Measurements from ENCODE around the gene NEK9. TPM values are rescaled to one million over a fixed set of nuclear protein-coding genes. Genes with fewer than 3 reads are reported as not detected.

NEK9 gene
- polyA plus RNA-seq, 1 donor from 2014 or later: 9.4 TPM

GRCh38 chr14:75155169-75155568 is 28.3 kb upstream of the NEK9 start:
- Histone ChIP-seq H3K79me2 (replicated peaks; ENCODE audit: insufficient read depth, low read length) (peaks cover 4% of the 10 kb centered on the region), H3F3A (ENCODE audit: insufficient read depth, low read length, poor library complexity, severe bottlenecking) (no peaks in the 10 kb centered on the region), H3K36me3 (ENCODE audit: insufficient read depth, low read length) (no peaks in the 10 kb centered on the region), H3K27me3 (ENCODE audit: insufficient read depth, low read depth, low read length) (no peaks in the 10 kb centered on the region), H3K9me3 (ENCODE audit: low read length) (no peaks in the 10 kb centered on the region), H3K27ac (ENCODE audit: low read length) (no peak overlapping the region), H3K9me2 (ENCODE audit: insufficient read depth, low read length) (no peaks in the 10 kb centered on the region), H3K4me2 (ENCODE audit: low read length) (no peak overlapping the region), H2AFZ (ENCODE audit: low read depth, low read length) (no peak overlapping the region), H4K20me1 (ENCODE audit: insufficient read depth) (no peaks in the 10 kb centered on the region), H3K4me3 (ENCODE audit: low read length) (no peak overlapping the region), H3K9ac (ENCODE audit: low read length) (no peak overlapping the region)
- TF ChIP-seq EZH2 (IDR thresholded peaks at IDR 0.05; ENCODE audit: borderline replicate concordance, insufficient read depth, low read length, poor library complexity, severe bottlenecking): no peak
- no peak for TF ChIP-seq EP300 (conservative IDR thresholded peaks at IDR 0.05; ENCODE audit: poor library complexity, severe bottlenecking)
- TF ChIP-seq POLR2AphosphoS5 (IDR thresholded peaks at IDR 0.05): no peak
- no peak for TF ChIP-seq TAF1 (IDR thresholded peaks at IDR 0.05; ENCODE audit: low read depth)
- TF ChIP-seq MXI1 (conservative IDR thresholded peaks at IDR 0.05; ENCODE audit: poor library complexity, severe bottlenecking): no peak
- TF ChIP-seq SMC3 (conservative IDR thresholded peaks at IDR 0.05; ENCODE audit: poor library complexity): no peak
- no peak for TF ChIP-seq RAD21 (conservative IDR thresholded peaks at IDR 0.05)
- no peak for TF ChIP-seq CTCF (IDR thresholded peaks at IDR 0.05; ENCODE audit: poor library complexity, severe bottlenecking)

- no peaks in the 10 kb centered on the region for H3F3A ChIP-seq (ENCODE audit: insufficient read depth, low read length, poor library complexity, severe bottlenecking)
- no peaks in the 10 kb centered on the region for H3K27me3 ChIP-seq (ENCODE audit: insufficient read depth, low read depth, low read length)
- no peaks in the 10 kb centered on the region for H3K36me3 ChIP-seq (ENCODE audit: insufficient read depth, low read length)
- H3K9me3 ChIP-seq (ENCODE audit: low read length): no peaks in the 10 kb centered on the region
- no peak overlapping the region for H3K4me3 ChIP-seq (ENCODE audit: low read length)
- no peaks in the 10 kb centered on the region for H4K20me1 ChIP-seq (ENCODE audit: insufficient read depth)
- no peak overlapping the region for H3K27ac ChIP-seq (ENCODE audit: low read length)
- peaks cover 4% of the 10 kb centered on the region for H3K79me2 ChIP-seq (replicated peaks; ENCODE audit: insufficient read depth, low read length)
- H2AFZ ChIP-seq (ENCODE audit: low read depth, low read length): no peak overlapping the region
- no peaks in the 10 kb centered on the region for H3K9me2 ChIP-seq (ENCODE audit: insufficient read depth, low read length)
- H3K9ac ChIP-seq (ENCODE audit: low read length): no peak overlapping the region
- H3K4me2 ChIP-seq (ENCODE audit: low read length): no peak overlapping the region
- TF ChIP-seq EZH2 (IDR thresholded peaks at IDR 0.05; ENCODE audit: borderline replicate concordance, insufficient read depth, low read length, poor library complexity, severe bottlenecking) (no peak), REST (IDR thresholded peaks at IDR 0.05; ENCODE audit: borderline replicate concordance) (no peak)
Measured at GRCh38 chr14:75153295-75153694, 26.4 kb upstream of the NEK9 start.

- no peaks in the 10 kb centered on the region for H3K27me3 ChIP-seq (ENCODE audit: insufficient read depth, low read depth, low read length)
- no peaks in the 10 kb centered on the region for H3K9me3 ChIP-seq (ENCODE audit: low read length)
- H3K79me2 ChIP-seq (replicated peaks; ENCODE audit: insufficient read depth, low read length): no peaks in the 10 kb centered on the region
- TF ChIP-seq REST (IDR thresholded peaks at IDR 0.05; ENCODE audit: borderline replicate concordance) (no peak), POLR2AphosphoS5 (IDR thresholded peaks at IDR 0.05) (no peak), CTCF (IDR thresholded peaks at IDR 0.05; ENCODE audit: poor library complexity, severe bottlenecking) (no peak), MXI1 (conservative IDR thresholded peaks at IDR 0.05; ENCODE audit: poor library complexity, severe bottlenecking) (no peak), TAF1 (IDR thresholded peaks at IDR 0.05; ENCODE audit: low read depth) (no peak), SMC3 (conservative IDR thresholded peaks at IDR 0.05; ENCODE audit: poor library complexity) (no peak), EZH2 (IDR thresholded peaks at IDR 0.05; ENCODE audit: borderline replicate concordance, insufficient read depth, low read length, poor library complexity, severe bottlenecking) (no peak), EP300 (conservative IDR thresholded peaks at IDR 0.05; ENCODE audit: poor library complexity, severe bottlenecking) (no peak), RAD21 (conservative IDR thresholded peaks at IDR 0.05) (no peak)
- H3K9ac ChIP-seq (ENCODE audit: low read length): no peak overlapping the region
- H3K4me2 ChIP-seq (ENCODE audit: low read length): no peak overlapping the region
- H3K4me3 ChIP-seq (ENCODE audit: low read length): no peak overlapping the region
- no peaks in the 10 kb centered on the region for H3F3A ChIP-seq (ENCODE audit: insufficient read depth, low read length, poor library complexity, severe bottlenecking)
- H3K27ac ChIP-seq (ENCODE audit: low read length): no peak overlapping the region
- H4K20me1 ChIP-seq (ENCODE audit: insufficient read depth): no peaks in the 10 kb centered on the region
- no peak overlapping the region for H2AFZ ChIP-seq (ENCODE audit: low read depth, low read length)
- H3K9me2 ChIP-seq (ENCODE audit: insufficient read depth, low read length): no peaks in the 10 kb centered on the region
- no peaks in the 10 kb centered on the region for H3K36me3 ChIP-seq (ENCODE audit: insufficient read depth, low read length)
Measured at GRCh38 chr14:75151851-75152250, 25.0 kb upstream of the NEK9 start.

All from neural cell (in vitro differentiated cells).